HepG2 (cell line): ENCODE results near the gene POMGNT2.

Source experiments
- CBX5 ChIP-seq: sonication (generic); formaldehyde crosslinking; IDR thresholded peaks from 2 replicates; pipeline ENCODE4 v1.4.0; 2020; ENCODE audit warnings: missing genetic modification reagents, borderline replicate concordance
- CEBPB ChIP-seq: IDR thresholded peaks from 2 replicates; pipeline ENCODE4 v1.6.1; 2011; ENCODE audit warnings: low read depth, low read length, improper control_type of control experiment, borderline replicate concordance
- KAT8 ChIP-seq: IDR thresholded peaks from 2 replicates; pipeline ENCODE4 v1.6.1; 2016; ENCODE audit warnings: missing genetic modification reagents, missing compliant biosample characterization
- POLR2AphosphoS2 ChIP-seq: IDR thresholded peaks from 2 replicates; pipeline ENCODE4 v1.6.1; 2011; ENCODE audit warnings: low read depth, low read length, improper control_type of control experiment
- POLR2AphosphoS5 ChIP-seq: IDR thresholded peaks from 2 replicates; pipeline ENCODE4 v1.6.1; 2012; ENCODE audit warnings: low read depth, low read length
- TAF1 ChIP-seq: sonication (generic); formaldehyde crosslinking; IDR thresholded peaks from 2 replicates; pipeline ENCODE4 v1.4.0; 2020; ENCODE audit warnings: missing genetic modification reagents
- TF ChIP-seq, protein P1 (sequence below): sonication (generic); formaldehyde crosslinking; IDR thresholded peaks from 2 replicates; pipeline ENCODE4 v1.5.0; 2020; ENCODE audit warnings: mild to moderate bottlenecking, missing genetic modification reagents, moderate library complexity
- TF ChIP-seq, protein P2 (sequence below): sonication (generic); formaldehyde crosslinking; IDR thresholded peaks from 2 replicates; pipeline ENCODE4 v1.4.0; 2020; ENCODE audit warnings: missing genetic modification reagents

DNA sequence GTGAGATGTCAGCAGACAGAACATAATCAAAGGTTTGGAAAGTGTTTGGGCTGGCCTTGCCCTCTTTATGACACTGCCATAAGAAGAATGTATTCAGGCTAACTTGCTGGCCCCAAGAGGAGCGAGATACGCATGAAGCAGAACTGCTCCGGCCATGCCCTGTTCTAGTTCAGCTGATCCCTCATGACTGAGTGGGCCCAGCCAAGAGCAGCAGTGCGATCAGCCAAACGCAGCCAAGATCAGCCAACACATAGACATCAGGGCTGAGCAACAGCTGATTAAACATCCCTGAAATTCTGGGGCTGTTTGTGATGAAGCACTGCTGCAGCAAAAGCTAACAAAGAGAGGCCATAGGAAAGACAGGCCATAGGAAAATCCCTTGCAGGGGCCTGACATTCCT, 24.1 kb downstream of the POMGNT2 start:
- TF ChIP-seq CEBPB: no peak
- TF ChIP-seq, protein P1, sequence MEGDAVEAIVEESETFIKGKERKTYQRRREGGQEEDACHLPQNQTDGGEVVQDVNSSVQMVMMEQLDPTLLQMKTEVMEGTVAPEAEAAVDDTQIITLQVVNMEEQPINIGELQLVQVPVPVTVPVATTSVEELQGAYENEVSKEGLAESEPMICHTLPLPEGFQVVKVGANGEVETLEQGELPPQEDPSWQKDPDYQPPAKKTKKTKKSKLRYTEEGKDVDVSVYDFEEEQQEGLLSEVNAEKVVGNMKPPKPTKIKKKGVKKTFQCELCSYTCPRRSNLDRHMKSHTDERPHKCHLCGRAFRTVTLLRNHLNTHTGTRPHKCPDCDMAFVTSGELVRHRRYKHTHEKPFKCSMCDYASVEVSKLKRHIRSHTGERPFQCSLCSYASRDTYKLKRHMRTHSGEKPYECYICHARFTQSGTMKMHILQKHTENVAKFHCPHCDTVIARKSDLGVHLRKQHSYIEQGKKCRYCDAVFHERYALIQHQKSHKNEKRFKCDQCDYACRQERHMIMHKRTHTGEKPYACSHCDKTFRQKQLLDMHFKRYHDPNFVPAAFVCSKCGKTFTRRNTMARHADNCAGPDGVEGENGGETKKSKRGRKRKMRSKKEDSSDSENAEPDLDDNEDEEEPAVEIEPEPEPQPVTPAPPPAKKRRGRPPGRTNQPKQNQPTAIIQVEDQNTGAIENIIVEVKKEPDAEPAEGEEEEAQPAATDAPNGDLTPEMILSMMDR (CRISPR knock-in tag): no peak
- TF ChIP-seq TAF1 (CRISPR knock-in tag): no peak
- no peak for TF ChIP-seq KAT8 (CRISPR knock-in tag)
- no peak for TF ChIP-seq POLR2AphosphoS5
- TF ChIP-seq POLR2AphosphoS2: no peak
- no peak for TF ChIP-seq CBX5 (CRISPR knock-in tag)
- TF ChIP-seq, protein P2, sequence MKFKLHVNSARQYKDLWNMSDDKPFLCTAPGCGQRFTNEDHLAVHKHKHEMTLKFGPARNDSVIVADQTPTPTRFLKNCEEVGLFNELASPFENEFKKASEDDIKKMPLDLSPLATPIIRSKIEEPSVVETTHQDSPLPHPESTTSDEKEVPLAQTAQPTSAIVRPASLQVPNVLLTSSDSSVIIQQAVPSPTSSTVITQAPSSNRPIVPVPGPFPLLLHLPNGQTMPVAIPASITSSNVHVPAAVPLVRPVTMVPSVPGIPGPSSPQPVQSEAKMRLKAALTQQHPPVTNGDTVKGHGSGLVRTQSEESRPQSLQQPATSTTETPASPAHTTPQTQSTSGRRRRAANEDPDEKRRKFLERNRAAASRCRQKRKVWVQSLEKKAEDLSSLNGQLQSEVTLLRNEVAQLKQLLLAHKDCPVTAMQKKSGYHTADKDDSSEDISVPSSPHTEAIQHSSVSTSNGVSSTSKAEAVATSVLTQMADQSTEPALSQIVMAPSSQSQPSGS (CRISPR knock-in tag): no peak
